ENCODE data around the gene KRTAP10-12. TPM values are rescaled to one million over a fixed set of nuclear protein-coding genes. Genes with fewer than 3 reads are reported as not detected.

KRTAP10-12 gene
- total RNA-seq, 3 donors from 2014 or later, result not detected

DNA sequence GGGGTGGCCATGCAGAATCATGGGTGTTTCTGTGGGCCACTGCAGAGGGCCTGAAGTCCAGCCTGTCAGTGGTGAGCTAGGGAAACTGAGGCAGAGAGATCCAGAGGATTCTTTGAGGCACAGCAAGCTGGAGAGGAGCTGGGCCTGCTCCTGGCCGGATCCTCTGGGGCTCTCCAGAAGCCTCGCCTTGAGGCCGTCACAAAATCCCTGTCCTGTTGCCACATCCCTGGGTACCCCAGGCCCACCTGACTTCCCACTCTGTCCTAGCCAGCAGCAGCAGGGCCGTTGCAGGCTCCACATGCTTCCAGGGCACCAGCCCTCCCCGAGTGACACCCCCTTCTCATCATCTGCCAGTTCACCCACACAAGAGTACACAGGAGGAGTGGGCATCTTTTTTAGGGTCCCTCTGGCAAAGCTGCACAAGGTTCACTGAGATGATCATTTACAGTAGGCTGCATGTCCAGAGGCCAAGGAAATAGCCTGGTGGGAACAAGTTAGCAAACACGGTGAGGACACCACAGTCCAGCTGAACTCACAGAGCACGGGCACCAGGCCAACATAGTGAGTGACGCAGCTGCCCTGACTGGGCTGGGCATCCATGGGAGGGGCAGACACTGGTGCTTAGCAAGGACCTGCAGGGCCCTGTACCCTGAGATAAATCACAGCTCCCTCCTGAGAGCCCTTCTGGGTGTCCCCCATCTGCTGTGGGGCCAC lies 39.5 kb downstream of the KRTAP10-12 start:
- Histone ChIP-seq H3K9me3 (peaks cover 10% of the 10 kb centered on the region), H3K36me3 (ENCODE audit: low read depth) (no peaks in the 10 kb centered on the region), H3K4me1 (ENCODE audit: low read depth) (no peaks in the 10 kb centered on the region), H3K4me3 (no peak overlapping the region)
- TF ChIP-seq, protein P1, sequence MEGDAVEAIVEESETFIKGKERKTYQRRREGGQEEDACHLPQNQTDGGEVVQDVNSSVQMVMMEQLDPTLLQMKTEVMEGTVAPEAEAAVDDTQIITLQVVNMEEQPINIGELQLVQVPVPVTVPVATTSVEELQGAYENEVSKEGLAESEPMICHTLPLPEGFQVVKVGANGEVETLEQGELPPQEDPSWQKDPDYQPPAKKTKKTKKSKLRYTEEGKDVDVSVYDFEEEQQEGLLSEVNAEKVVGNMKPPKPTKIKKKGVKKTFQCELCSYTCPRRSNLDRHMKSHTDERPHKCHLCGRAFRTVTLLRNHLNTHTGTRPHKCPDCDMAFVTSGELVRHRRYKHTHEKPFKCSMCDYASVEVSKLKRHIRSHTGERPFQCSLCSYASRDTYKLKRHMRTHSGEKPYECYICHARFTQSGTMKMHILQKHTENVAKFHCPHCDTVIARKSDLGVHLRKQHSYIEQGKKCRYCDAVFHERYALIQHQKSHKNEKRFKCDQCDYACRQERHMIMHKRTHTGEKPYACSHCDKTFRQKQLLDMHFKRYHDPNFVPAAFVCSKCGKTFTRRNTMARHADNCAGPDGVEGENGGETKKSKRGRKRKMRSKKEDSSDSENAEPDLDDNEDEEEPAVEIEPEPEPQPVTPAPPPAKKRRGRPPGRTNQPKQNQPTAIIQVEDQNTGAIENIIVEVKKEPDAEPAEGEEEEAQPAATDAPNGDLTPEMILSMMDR (IDR thresholded peaks at IDR 0.05), result no peak
- ATAC-seq (peak; percentile 97), DNase-seq (peak; percentile 73 to 78 (median 78))
- intact Hi-C loops (cut with DNase I, micrococcal nuclease), result no loop called here

DNA sequence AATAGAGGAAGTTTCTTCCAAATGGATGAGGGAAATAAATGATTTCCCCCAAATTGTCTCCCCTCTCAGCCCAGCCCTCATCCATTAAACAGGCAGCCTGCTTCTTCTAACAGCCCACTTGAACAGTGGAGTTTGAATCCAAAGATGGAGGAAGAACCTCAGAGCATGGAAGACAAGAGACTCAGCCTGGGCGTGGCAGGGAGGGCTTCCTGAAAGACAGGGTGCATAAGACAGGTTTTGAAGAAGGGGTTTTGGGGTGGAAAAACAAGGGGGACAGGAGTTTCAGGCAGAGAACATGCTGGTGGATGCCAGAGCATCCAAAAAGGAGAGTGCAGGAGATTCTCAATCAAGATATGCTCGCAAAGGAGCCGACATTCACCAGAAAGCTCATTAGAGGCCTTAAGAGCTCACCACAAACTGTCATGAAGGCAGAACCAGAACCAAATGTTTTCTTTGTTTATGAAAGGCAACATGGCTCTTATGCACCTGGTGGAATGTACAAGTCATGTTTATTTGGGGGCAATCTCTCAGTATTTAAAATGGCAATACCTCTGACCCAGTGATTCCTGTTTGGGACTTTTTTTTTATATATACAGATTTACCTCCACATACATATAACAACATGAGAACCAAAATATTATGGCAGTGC lies 40.9 kb downstream of the KRTAP10-12 start:
- TF ChIP-seq, protein P1 (IDR thresholded peaks at IDR 0.05), result no peak
- Histone ChIP-seq H3K4me1 (ENCODE audit: low read depth) (no peaks in the 10 kb centered on the region), H3K36me3 (ENCODE audit: low read depth) (no peaks in the 10 kb centered on the region), H3K4me3 (no peak overlapping the region), H3K9me3 (peaks cover 10% of the 10 kb centered on the region)
- intact Hi-C loops (cut with DNase I, micrococcal nuclease), result no loop called here
- no peak for DNase-seq
- no peak for ATAC-seq

DNA sequence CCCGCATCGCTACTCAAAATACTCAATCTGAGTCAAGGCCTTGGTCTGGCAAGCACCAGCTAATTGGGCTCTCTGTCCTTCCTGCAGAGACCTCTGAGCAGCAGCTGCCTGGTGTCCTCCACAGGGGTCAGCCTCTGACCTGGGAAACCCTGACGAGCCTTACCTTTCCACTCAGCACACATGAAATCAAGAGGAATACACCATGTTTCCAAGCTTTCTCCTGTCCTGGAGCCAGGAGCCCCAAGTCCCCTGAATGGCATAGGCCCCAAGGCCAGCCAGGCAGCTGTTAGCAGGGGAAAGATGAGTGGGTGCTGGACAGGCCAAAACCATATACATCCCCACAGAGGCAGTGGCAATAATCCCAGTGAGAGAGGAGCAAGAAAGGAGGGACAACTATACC lies 41.6 kb downstream of the KRTAP10-12 start:
- TF ChIP-seq, protein P1 (IDR thresholded peaks at IDR 0.05), result no peak
- ATAC-seq (no peak), DNase-seq (no peak)
- no peaks in the 10 kb centered on the region for H3K36me3 ChIP-seq (ENCODE audit: low read depth)
- peaks cover 10% of the 10 kb centered on the region for H3K9me3 ChIP-seq
- H3K4me1 ChIP-seq (ENCODE audit: low read depth), result no peaks in the 10 kb centered on the region
- intact Hi-C loops (cut with DNase I, micrococcal nuclease), result no loop called here
- no peak overlapping the region for H3K4me3 ChIP-seq

DNA sequence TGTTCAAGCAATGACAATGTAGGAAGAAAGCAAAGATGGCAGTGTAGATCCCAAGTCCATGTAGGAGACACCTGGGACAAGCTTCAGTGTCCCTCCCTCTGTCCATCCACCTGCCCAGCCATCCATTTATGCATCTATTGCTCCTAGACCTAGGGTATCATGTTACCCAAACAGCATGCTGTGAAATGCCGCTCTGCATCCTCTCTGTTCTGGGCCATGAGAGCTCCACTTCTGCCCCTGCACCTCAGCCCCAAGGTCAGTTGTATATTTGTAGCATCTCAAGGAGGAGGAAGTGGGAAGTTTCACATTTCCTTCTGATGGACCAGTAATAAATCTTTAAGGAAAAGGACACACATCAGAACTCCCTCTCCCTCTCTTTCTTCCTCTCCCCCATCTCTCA lies 42.3 kb downstream of the KRTAP10-12 start:
- no peaks in the 10 kb centered on the region for H3K4me1 ChIP-seq (ENCODE audit: low read depth)
- no peak for ATAC-seq
- no peaks in the 10 kb centered on the region for H3K36me3 ChIP-seq (ENCODE audit: low read depth)
- H3K4me3 ChIP-seq, result no peak overlapping the region
- TF ChIP-seq, protein P1 (IDR thresholded peaks at IDR 0.05), result no peak
- no peak for DNase-seq
- intact Hi-C loops (cut with DNase I, micrococcal nuclease), result no loop called here
- H3K9me3 ChIP-seq, result peaks cover 10% of the 10 kb centered on the region

DNA sequence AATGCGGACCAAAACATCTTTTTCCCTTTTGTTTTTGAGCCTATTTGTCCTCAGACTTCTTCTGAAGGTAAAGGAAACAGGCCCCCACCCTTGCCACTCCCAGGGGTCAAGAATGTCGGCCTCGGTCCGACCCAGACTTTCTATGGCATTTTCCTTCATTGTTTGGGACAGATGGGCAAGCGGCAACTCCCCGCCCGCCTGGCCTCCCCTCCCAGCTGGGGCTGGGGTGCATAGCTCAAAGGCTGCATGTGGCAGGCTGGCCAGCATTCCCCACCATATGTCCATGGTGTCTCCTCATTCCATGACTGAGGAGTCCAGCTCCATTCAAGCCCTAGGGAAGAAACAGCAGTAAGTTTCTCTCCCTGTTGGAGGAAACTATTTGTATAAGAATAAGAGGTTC lies 43.8 kb downstream of the KRTAP10-12 start:
- H3K36me3 ChIP-seq (ENCODE audit: low read depth), result no peaks in the 10 kb centered on the region
- H3K9me3 ChIP-seq, result peaks cover 10% of the 10 kb centered on the region
- H3K4me3 ChIP-seq, result no peak overlapping the region
- DNase-seq (no peak), ATAC-seq (no peak)
- intact Hi-C loops (cut with DNase I, micrococcal nuclease), result no loop called here
- TF ChIP-seq, protein P1 (IDR thresholded peaks at IDR 0.05), result no peak
- no peaks in the 10 kb centered on the region for H3K4me1 ChIP-seq (ENCODE audit: low read depth)
